ENCODE data around the gene SLC35E1. TPM values are rescaled to one million over a fixed set of nuclear protein-coding genes. Genes with fewer than 3 reads are reported as not detected.
A peak's percentile ranks its signal among the peaks of the same experiment; 100 is the strongest.

The SLC35E1 gene
- total RNA-seq, 1 donor from 2014 or later, result 39.7 TPM

DNA sequence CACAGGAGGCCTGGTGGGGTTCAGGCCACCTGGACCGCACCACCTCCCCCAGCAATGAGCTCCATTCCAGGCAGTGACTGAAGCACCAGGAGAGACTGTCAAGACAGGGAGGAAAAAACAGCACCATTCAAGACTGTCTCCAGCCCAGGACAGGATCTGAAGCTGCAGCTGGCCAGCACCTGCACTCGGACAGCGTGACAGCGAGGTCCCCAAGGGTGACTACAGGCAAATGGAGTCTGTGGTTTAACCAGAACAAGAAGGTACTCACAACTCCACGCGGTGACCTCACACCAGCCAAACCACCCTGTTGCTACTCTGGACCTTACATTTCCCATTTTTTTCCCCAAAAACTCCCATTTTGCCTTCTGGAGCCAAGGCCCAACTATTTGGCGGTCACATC is 46.0 kb upstream of the SLC35E1 start:
- Mint-ChIP-seq H3K27ac (no peak overlapping the region), H3K4me1 (peaks cover 6% of the 10 kb centered on the region), H3K9me3 (no peaks in the 10 kb centered on the region), H3K27me3 (ENCODE audit: low read depth) (no peaks in the 10 kb centered on the region), H3K36me3 (no peaks in the 10 kb centered on the region), H3K4me3 (no peak overlapping the region)
- TF ChIP-seq, protein P1, sequence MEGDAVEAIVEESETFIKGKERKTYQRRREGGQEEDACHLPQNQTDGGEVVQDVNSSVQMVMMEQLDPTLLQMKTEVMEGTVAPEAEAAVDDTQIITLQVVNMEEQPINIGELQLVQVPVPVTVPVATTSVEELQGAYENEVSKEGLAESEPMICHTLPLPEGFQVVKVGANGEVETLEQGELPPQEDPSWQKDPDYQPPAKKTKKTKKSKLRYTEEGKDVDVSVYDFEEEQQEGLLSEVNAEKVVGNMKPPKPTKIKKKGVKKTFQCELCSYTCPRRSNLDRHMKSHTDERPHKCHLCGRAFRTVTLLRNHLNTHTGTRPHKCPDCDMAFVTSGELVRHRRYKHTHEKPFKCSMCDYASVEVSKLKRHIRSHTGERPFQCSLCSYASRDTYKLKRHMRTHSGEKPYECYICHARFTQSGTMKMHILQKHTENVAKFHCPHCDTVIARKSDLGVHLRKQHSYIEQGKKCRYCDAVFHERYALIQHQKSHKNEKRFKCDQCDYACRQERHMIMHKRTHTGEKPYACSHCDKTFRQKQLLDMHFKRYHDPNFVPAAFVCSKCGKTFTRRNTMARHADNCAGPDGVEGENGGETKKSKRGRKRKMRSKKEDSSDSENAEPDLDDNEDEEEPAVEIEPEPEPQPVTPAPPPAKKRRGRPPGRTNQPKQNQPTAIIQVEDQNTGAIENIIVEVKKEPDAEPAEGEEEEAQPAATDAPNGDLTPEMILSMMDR (IDR thresholded peaks at IDR 0.05; ENCODE audit: unreplicated experiment), result no peak
- no peak for DNase-seq (ENCODE audit: low spot score in 2 of 2, unreplicated experiment in 2 of 2)

GRCh38 chr19:16615808-16616207 is 43.6 kb upstream of the SLC35E1 start:
- Mint-ChIP-seq H3K9me3 (no peaks in the 10 kb centered on the region), H3K4me1 (peaks cover 6% of the 10 kb centered on the region), H3K27ac (no peak overlapping the region), H3K4me3 (no peak overlapping the region), H3K36me3 (no peaks in the 10 kb centered on the region), H3K27me3 (ENCODE audit: low read depth) (no peaks in the 10 kb centered on the region)
- no peak for DNase-seq (ENCODE audit: low spot score in 2 of 2, unreplicated experiment in 2 of 2)
- TF ChIP-seq, protein P1 (IDR thresholded peaks at IDR 0.05; ENCODE audit: unreplicated experiment), result no peak

DNA sequence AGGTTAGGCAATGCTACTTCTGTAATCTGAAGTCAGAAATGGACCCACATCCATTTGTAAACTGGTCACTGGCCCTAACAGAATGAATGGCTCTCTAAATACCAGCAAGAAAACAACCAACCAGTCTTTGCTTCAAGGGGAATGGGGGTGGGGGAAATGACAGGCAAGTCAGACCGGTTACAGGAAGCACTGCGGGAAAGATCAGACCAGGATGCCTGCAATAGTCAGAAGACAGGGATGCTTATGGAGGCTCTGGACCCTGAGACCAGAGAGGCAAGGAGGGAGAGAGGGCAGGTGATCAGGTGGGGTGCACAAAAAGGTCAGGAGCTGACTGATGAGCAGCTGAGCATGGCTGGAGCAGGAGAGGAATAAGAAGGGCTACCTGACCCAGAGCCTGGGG is 42.7 kb upstream of the SLC35E1 start:
- H3K9me3 Mint-ChIP-seq, result no peaks in the 10 kb centered on the region
- H3K27me3 Mint-ChIP-seq (ENCODE audit: low read depth), result no peaks in the 10 kb centered on the region
- H3K36me3 Mint-ChIP-seq, result no peaks in the 10 kb centered on the region
- H3K27ac Mint-ChIP-seq, result peak overlapping the region; percentile 45
- no peak for DNase-seq (ENCODE audit: low spot score in 2 of 2, unreplicated experiment in 2 of 2)
- peaks cover 6% of the 10 kb centered on the region for H3K4me1 Mint-ChIP-seq
- H3K4me3 Mint-ChIP-seq, result no peak overlapping the region
- TF ChIP-seq, protein P1 (IDR thresholded peaks at IDR 0.05; ENCODE audit: unreplicated experiment), result no peak

DNA sequence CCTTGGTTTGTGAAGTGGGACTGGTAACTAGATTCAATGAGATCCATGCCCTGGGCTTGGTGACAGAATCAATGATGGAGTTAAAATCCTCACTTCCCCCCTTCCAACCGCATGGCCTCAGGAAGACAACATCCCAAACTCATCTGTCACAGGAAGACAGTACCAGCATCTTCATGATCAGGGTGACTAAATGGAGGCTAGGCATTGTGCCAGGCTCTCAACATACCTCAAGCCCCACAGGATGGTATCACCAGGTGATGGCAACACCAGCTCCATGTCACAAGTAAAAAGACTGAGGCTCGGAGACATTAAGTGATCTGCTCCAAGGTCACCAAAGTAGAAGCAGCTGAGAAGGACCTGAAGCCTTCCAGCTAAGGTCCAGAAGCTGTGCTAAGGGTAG is 41.6 kb upstream of the SLC35E1 start:
- TF ChIP-seq, protein P1 (IDR thresholded peaks at IDR 0.05; ENCODE audit: unreplicated experiment), result no peak
- Mint-ChIP-seq H3K9me3 (no peaks in the 10 kb centered on the region), H3K27me3 (ENCODE audit: low read depth) (no peaks in the 10 kb centered on the region), H3K4me3 (no peak overlapping the region), H3K36me3 (no peaks in the 10 kb centered on the region), H3K27ac (no peak overlapping the region), H3K4me1 (peaks cover 6% of the 10 kb centered on the region)
- no peak for DNase-seq (ENCODE audit: low spot score in 2 of 2, unreplicated experiment in 2 of 2)

GRCh38 chr19:16612636-16613035 is 40.4 kb upstream of the SLC35E1 start:
- TF ChIP-seq, protein P1 (IDR thresholded peaks at IDR 0.05; ENCODE audit: unreplicated experiment), result no peak
- no peaks in the 10 kb centered on the region for H3K27me3 Mint-ChIP-seq (ENCODE audit: low read depth)

GRCh38 chr19:16611121-16611520 is 38.9 kb upstream of the SLC35E1 start:
- Mint-ChIP-seq H3K9me3 (no peaks in the 10 kb centered on the region), H3K4me1 (peaks cover 11% of the 10 kb centered on the region), H3K27ac (no peak overlapping the region), H3K27me3 (ENCODE audit: low read depth) (no peaks in the 10 kb centered on the region), H3K4me3 (no peak overlapping the region), H3K36me3 (no peaks in the 10 kb centered on the region)
- TF ChIP-seq, protein P1 (IDR thresholded peaks at IDR 0.05; ENCODE audit: unreplicated experiment), result no peak
- DNase-seq (ENCODE audit: low spot score in 2 of 2, unreplicated experiment in 2 of 2), result no peak

More at GRCh38 chr19:16612636-16613035, 40.4 kb upstream of the SLC35E1 start:
- no peak for DNase-seq (ENCODE audit: low spot score in 2 of 2, unreplicated experiment in 2 of 2)
- H3K27ac Mint-ChIP-seq, result no peak overlapping the region
- H3K4me3 Mint-ChIP-seq, result no peak overlapping the region
- H3K9me3 Mint-ChIP-seq, result no peaks in the 10 kb centered on the region
- H3K36me3 Mint-ChIP-seq, result no peaks in the 10 kb centered on the region
- peaks cover 11% of the 10 kb centered on the region for H3K4me1 Mint-ChIP-seq

Measured in mesothelial cell of epicardium (in vitro differentiated cells).